HG02870 (cell line): ENCODE data around the gene KRTAP4-12.
"Not testable (repeated sequence)": the region's sequence is repeated elsewhere in the genome, so short reads cannot be mapped to it uniquely, and the experiment has no call there.

ENCODE experiments used
- ATAC-seq: cut with Tn5 transposase; IDR thresholded peaks from one replicate; pipeline ENCODE4 v1.9.1; 2021; ENCODE audit warnings: mild to moderate bottlenecking, moderate library complexity; ENCODE audit not compliant: unreplicated experiment

KRTAP4-12 gene

DNA sequence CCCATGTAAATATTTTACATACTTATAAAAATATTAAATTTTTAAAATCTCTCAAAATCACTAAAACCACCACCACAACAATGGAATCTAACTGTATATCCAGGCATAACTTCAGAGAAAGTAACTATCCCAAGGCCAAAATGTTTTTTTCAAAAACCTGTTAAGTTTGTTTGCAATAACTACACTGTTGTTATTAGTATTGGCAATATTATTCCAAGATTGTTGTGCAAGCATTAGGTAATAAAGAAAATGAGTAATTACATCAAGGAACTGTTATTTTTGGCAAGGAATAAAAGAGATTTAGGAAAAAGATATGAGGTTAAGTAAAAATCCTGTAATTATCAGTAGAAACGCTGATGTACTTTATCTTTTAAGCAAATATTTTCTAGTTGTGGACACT lies 3.4 kb upstream of the KRTAP4-12 start:
- ATAC-seq = no peak

DNA sequence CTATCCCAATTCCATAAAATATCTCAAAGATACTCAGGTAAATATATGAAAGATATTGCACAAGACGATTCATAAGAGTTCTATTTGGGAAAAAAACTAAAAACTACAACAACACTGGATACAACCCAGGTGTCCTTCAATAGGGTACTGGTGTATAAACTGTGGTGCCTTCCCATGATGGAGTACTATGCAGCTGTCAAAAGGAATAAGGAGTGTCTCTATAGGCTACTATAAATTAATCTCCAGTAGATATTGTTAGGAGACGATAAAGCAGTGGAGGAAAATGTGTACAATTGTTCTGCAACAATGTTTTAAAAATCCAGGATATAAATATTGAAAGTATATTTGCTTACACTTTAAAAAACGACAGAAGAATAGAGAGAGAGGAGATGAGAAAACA lies 2.4 kb upstream of the KRTAP4-12 start:
- ATAC-seq = no peak

DNA sequence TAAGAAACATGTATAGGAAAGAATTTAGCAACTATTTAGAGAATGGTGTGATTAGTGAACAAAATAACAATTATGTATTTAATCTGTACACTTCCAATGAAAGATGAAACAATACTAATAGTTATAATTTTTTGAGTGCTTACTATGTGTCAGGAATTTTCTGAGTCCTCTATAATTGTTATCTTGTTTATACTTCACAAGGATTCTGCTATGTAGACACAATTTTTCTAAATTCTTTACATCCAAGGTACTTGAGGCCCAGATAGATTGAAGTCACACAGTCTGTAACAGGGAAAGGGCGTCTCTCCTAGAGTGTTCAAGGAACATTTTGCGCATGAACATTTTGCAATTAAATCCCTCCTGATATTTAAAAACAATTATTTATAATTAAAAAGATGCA lies 1.1 kb upstream of the KRTAP4-12 start:
- no peak for ATAC-seq

DNA sequence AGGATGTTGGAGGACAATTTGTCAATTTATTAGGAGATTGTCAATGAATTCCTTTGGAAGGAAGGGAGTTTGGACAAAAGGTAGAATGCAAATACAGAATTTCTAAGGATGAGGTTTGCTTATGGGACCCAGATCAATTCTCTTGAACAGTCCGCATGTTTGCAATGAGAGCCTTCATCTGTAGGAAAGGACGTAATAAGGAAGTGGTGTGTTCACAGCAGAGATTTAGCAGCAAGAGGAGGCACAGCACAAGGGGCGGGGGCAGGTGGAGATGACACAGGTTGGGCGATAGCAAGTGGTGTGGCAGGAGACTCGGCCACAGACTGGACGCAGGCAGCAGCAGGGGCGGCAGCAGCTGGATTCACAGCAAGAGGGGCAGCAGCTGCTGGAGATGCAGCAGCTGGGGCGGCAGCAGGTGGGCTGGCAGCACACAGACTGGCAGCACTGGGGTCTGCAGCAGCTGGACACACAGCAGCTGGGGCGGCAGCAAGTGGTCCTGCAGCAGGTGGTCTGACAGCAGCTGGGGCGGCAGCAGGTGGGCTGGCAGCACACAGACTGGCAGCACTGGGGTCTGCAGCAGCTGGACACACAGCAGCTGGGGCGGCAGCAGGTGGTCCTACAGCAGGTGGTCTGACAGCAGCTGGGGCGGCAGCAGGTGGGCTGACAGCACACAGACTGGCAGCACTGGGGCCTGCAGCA lies 541 bp downstream of the KRTAP4-12 start:
- not testable (repeated sequence) for ATAC-seq

DNA sequence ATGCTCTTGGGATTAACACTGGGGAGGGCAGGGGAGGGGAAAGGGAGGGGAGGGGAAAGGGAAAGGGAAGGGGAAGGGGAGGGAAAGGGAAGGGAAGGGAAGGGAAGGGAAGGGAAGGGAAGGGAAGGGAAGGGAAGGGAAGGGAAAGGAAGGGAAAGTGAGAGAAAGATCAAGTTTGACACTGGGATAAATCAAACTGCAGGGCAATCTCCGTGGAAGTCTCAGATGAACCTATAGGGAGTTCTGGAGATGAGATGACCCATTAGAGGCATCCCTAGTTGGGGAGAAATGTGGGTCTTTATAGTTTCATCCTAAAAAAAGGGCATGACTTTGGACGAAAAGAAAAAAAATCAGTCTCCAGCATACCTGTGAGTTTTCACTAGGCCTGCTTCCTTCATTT lies 2.2 kb downstream of the KRTAP4-12 start:
- ATAC-seq = no peak

DNA sequence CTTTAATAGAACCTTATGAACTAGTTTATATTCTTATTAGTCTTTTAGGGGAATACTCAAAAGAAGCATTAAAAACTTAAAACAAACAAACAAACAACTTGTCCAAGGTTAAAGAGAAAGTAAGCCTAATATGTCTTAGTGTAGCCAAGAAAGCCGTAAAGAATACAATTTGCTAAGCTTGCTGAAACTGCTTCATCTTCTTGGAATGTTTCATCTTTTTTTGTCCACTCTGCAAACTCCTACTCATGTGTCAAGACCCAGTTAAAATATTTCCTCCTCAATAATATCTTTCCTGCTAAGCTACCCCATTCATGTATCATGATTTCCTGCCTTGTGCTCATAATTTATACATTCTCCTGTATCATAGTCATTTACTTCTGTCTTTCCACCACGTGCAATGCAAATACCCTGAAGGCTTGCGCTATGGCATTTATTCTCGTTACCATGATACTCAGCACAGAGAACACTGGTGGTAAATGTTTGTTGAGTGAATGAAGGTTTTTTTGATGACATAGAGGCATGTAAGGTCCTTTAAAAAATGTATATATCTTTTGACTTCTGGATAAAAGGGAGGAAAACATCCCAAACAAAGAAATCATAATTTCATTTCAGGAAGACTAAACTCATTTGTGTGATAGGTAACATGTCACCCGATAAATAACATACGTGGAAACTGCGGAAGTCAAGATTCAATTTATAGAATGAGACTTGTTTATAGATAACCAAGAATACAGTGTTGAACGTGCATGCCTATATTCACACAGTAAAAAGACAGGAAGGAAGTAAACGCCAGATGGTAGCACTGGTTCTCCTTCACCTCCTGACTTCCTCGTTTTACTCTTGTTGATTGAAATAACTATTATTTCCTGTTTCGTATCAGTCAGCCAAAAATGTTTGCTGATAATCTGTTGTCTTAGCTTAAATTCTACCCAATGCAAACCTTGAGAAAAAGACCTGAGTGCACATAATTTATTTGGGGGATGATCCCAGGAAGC lies 4.0 kb downstream of the KRTAP4-12 start:
- ATAC-seq = not testable (repeated sequence)

DNA sequence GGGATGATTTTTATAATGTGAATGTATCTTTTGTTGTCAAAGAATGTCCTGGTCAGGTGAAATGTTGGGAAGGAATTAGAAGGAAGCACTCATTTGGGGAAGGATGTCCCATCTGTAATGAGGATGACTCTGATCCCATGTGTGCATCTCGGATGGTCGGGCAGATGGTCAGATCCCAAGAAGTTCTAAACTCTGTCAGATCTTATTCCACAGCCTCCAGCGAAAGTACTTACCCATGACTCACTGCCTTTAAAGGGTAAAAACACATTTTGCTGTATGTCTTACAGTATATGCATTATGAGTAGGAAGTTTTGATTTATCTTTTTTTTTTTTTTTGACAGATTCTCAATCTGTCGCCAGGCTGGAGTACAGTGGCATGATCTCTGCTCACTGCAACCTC lies 5.3 kb downstream of the KRTAP4-12 start:
- no peak for ATAC-seq

DNA sequence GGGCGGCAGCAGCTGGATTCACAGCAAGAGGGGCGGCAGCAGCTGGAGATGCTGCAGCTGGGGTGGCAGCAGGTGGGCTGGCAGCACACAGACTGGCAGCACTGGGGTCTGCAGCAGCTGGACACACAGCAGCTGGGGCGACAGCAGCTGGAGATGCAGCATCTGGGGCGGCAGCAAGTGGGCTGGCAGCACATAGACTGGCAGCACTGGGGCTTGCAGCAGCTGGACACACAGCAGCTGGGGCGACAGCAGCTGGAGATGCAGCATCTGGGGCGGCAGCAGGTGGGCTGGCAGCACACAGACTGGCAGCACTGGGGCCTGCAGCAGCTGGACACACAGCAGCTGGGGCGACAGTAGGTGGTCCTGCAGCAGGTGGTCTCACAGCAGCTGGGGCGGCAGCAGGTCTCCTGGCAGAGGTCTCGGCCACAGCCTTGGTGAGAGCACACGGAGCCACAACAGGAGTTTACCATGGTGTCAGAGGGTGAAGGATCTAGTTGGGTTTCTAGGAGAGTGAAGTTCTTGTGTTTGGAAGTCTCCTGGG lies 6.1 kb downstream of the KRTAP4-12 start, which contains the start of gene KRTAP4-11:
Gene KRTAP4-11 (minus strand): TSS at position 528 of the 541 bp plus-strand sequence. CDS start 58 bp downstream, at position 470.
- ATAC-seq = not testable (repeated sequence)

DNA sequence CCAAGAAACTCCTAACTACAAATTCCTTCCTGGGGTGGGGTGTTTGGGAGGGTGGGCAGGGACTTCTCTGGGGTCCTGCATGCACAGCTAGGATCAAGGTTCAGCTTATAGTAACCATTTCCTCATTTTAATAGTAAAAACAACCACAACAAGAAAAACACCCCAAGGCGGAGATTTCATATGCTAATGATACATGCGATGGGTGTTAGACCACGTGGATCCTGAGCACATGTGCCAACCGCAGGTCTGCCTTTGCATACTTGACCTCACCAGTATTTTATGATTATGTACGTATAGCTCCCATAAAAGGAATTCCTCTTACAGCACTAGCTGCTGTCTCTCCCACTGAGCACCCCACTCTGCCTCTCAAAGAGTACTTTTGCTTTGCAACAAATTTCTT lies 7.7 kb downstream of the KRTAP4-12 start:
- no peak for ATAC-seq

DNA sequence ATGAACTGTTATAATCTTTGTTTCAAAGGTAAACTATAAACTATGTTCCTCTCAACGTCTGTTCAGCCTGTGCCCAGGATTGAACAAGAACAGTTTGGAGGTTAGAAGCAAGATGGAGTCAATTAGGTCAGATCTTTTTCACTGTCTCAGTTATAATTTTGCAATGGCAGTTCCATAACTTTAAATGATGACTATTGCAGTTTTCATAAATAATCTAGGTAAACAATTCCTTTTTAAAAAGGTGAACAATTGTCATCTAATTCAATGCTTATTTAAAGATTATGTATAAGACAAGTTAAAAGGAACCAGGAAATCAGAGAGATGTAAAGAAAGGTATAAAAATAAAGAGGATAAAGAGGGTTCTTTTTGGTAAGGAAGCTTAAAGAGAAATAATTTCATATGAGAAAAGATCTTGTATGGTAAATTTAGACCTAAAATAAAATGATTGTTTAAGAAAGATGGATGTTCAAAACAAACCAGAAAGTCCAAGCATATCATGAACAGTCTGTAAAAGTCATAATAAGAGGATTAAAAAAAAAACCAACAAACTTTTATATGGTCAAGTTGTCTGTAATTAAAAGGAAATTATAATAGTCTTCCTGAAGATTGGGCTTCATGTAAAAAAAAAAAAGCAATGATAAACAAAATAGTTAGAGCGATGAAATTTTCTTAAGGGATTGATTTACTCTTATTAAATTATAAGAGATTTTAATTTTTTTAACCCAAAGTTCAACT lies 12.7 kb downstream of the KRTAP4-12 start:
- no peak for ATAC-seq

DNA sequence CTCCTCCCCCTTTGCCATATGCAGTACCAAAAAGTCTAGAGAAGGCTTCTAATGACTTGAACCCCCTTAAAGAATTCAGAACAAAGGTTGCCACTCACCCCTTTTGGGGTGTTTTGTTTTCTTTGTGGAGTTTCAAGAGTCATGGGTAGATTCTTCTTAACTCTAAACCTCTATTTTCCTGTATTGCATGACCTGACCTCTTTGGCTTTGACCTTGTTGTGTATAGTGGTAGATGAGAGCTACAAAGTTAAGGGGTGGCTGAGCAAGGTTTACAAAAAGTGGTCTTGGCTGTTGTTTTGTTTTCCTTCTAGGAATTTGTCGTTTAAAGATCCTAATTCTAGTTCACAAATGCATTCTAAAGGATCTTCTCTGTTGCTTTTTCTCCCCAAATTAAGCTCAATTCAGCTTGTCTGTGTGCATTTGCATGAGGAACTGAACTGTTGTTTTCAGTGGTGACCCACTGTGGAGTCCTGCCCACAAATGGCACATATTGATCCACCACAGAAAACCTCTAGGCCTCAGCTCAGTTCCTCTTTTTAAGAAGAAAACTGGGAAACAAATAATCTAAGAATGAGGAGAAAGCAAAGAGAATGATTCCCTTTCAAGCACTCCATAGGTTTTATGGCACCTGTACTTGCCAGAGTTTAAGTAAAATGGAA lies 15.1 kb downstream of the KRTAP4-12 start:
- not testable (repeated sequence) for ATAC-seq

DNA sequence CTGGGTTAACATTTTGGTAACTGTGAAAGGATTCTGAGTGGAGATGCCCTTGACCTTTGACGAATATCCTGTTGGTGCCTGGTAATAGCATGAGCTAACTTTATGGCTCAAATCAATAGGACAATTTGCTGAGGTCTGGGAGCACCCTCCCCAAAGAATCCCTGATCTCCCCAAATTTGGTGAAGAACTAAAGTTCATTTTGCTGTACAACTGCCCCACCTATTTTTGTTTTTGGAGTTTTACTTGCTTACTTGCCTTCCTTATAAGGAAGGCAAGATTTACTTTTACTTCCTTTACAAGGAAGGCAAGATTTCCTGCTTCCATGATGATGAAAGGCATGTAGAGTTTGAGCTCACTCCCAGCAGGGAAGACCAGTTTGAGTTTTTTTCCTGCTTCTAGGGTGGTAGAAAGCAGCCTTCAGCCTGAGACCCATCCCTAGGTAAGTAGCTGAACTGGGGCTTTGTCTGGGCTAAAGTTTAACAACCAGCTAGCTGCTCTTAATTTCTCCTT lies 16.0 kb downstream of the KRTAP4-12 start:
- ATAC-seq = no peak

DNA sequence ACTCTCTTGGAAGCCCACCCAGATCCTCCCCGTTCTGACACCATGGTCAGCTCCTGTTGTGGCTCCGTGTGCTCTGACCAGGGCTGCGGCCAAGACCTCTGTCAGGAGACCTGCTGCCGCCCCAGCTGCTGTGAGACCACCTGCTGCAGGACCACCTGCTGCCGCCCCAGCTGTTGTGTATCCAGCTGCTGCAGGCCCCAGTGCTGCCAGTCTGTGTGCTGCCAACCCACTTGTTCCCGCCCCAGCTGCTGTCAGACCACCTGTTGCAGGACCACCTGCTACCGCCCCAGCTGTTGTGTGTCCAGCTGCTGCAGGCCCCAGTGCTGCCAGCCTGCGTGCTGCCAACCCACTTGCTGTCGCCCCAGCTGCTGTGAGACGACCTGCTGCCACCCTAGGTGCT lies 18.6 kb downstream of the KRTAP4-12 start, which contains the start of gene KRTAP4-9:
Gene KRTAP4-9 (plus strand): TSS at position 43 of the 400 bp plus-strand sequence. CDS start 0 bp downstream, at position 43.
- ATAC-seq = not testable (repeated sequence)

DNA sequence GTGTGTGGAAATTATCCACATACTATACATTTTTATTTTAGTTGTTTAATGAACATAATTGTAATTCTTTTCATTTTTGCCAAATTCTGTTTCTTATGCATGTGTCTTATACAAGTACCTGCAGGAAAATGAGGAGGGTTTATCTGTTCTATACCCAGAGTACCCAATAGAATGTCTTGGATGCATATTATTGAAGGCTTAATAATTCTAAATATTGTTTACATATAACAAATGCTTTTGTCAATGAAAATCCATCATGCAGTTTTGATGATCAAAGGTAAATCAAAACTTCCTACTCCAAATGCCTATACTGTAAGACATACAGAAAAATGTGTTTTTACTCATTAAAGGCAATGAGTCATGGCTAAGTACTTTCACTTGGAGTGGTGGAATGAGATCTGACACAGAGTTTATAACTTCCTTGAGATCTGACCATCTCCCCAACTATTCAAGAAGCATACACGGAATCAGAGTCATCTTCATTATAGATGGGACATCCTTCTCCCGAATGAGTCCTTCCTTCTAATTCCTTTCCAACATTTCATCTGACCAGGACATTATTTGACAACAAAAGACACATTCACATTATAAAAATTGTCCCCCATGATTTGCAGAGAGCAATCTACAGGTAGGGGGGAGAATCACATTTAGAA lies 19.5 kb downstream of the KRTAP4-12 start:
- ATAC-seq = not testable (repeated sequence)

DNA sequence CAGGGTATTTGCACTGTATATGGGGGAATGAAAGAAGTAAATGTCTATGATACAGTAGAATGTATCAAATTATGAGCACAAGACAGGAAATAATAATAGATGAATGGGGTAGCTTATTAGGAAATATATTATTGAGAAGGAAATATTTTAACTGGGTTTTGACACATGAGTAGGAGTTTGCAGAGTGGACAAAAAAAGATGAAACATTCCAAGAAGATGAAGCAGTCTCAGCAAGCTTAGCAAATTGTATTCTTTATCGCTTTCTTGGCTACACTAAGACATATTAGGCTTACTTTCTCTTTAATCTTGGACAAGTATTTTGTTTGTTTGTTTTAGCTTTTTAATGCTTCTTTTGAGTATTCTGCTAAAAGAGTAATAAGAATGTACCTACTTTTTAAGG lies 20.1 kb downstream of the KRTAP4-12 start:
- ATAC-seq = no peak

DNA sequence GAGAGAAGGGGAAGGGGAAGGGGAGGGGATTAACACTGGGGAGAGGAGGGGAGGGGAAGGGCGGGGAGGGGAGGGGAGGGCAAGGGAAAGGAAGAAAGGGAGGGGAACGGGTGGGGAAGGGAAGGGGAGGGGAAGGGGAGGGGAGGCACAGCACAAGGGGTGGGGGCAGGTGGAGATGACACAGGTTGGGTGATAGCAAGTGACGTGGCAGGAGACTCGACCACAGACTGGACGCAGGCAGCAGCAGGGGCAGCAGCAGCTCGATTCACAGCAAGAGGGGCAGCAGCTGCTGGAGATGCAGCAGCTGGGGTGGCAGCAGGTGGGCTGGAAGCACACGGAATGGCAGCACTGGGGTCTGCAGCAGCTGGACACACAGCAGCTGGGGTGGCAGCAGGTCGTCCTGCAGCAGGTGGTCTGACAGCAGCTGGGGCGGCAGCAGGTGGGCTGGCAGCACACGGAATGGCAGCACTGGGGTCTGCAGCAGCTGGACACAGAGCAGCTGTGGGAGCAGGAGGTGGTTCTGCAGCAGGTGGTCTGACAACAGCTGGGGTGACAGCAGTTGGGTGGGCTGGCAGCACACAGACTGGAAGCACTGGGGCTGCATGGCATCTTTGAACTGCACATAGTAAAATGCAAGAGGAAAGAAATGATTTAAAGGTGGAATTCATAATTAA lies 22.3 kb downstream of the KRTAP4-12 start, which contains the start of gene KRTAP4-16:
Gene KRTAP4-16 (minus strand): TSS at position 624 of the 674 bp plus-strand sequence. CDS start 0 bp downstream, at position 624.
- ATAC-seq = no peak

DNA sequence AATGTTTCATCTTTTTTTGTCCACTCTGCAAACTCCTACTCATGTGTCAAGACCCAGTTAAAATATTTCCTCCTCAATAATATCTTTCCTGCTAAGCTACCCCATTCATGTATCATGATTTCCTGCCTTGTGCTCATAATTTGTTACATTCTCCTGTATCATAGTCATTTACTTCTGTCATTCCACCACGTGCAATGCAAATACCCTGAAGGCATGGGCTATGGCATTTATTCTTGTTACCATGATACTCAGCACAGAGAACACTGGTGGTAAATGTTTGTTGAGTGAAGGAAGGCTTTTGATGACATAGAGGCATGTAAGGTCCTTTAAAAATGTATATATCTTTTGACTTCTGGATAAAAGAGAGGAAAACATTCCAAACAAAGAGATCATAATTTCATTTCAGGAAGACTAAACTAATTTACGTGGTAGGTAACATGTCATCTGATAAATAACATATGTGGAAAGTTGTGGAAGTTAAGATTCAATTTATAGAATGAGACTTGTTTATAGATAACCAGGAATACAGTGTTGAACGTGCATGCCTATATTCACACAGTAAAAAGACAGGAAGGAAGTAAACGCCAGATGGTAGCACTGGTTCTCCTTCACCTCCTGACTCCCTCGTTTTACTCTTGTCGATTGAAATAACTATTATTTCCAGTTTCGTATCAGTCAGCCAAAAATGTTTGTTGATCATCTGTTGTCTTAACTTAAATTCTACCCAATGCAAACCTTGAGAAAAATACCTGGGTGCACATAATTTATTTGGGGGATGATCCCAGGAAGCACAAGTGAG lies 24.1 kb downstream of the KRTAP4-12 start:
- ATAC-seq = not testable (repeated sequence)

DNA sequence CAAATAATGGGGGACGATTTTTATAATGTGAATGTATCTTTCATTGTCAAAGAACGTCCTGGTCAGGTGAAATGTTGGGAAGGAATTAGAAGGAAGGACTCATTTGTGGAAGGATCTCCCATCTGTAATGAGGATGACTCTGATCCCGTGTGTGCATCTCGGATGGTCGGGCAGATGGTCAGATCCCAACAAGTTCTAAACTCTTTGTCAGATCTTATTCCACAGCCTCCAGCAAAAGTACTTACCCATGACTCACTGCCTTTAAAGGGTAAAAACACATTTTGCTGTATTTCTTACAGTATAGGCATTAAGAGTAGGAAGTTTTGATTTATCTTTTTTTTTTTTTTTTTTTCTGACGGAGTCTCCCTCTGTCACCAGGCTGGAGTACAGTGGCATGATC lies 25.5 kb downstream of the KRTAP4-12 start:
- no peak for ATAC-seq
